Lung (tissue), 12 donors: ENCODE measurements around the gene PPM1L. TPM values are rescaled to one million over a fixed set of nuclear protein-coding genes. Genes with fewer than 3 reads are reported as not detected.
A peak's percentile ranks its signal among the peaks of the same experiment; 100 is the strongest.

Experiments
- ATAC-seq: fragments of 200-7000 bp; cut with Tn5 transposase; one replicate; pipeline ENCODE4 v1.9.1; 2020; ENCODE audit warnings: moderate number of reproducible peaks; ENCODE audit not compliant: insufficient read depth, low FRiP score
- DNase-seq, 3 donors: peaks; one replicate each; pipeline ENCODE4 v3.0.0-alpha.2; 2013 to 2017
- H3K27ac ChIP-seq, 2 donors: one replicate each; pipeline ENCODE4 v1.5.1; 2013; ENCODE audit warnings: mild to moderate bottlenecking in 2 of 2, moderate library complexity in 2 of 2, control low read depth in 1 of 2, inconsistent platforms in 1 of 2, low read depth in 1 of 2, low read length in 1 of 2
- H3K27me3 ChIP-seq, 3 donors: one replicate each; pipeline ENCODE4 v1.5.1; 2013; ENCODE audit warnings: low read length in 2 of 3; ENCODE audit not compliant: control insufficient read depth in 3 of 3, insufficient read depth in 3 of 3
- H3K36me3 ChIP-seq, 4 donors: one replicate each; pipeline ENCODE4 v1.5.1; 2013; ENCODE audit warnings: low read length in 4 of 4, mild to moderate bottlenecking in 1 of 4, moderate library complexity in 1 of 4; ENCODE audit not compliant: control insufficient read depth in 4 of 4, insufficient read depth in 4 of 4
- H3K4me1 ChIP-seq, 5 donors: one replicate each; pipeline ENCODE4 v1.5.1; 2013; ENCODE audit warnings: low read length in 5 of 5, mild to moderate bottlenecking in 2 of 5, moderate library complexity in 1 of 5; ENCODE audit not compliant: control insufficient read depth in 5 of 5, insufficient read depth in 5 of 5
- H3K4me3 ChIP-seq: one replicate; pipeline ENCODE4 v1.5.1; 2013; ENCODE audit warnings: mild to moderate bottlenecking, control low read depth, moderate library complexity
- H3K9ac ChIP-seq, 2 donors: one replicate each; pipeline ENCODE4 v1.5.1; 2013; ENCODE audit warnings: low read length in 2 of 2, control low read depth in 1 of 2; ENCODE audit not compliant: insufficient read depth in 1 of 2
- H3K9me3 ChIP-seq, 4 donors: one replicate each; pipeline ENCODE4 v1.5.1; 2013; ENCODE audit warnings: low read length in 3 of 4, mild to moderate bottlenecking in 1 of 4, moderate library complexity in 1 of 4; ENCODE audit not compliant: control insufficient read depth in 4 of 4, insufficient read depth in 3 of 4
- WGBS, 2 donors: extraction: QIAGEN DNeasy Blood & Tissue Kit; methylation state at CpG; one replicate each; pipeline ENCODE4 v1.1.7; 2013; 5-methylcytosine and 5-hydroxymethylcytosine counted together
- polyA plus RNA-seq, 2 donors: library from polyadenylated mRNA; stranded (reverse); fragments of 200-250 nt; gene quantifications; one replicate each; pipeline ENCODE4 v1.2.1, GENCODE V29; 2013
- total RNA-seq, 2 donors: library from RNA; depleted of rRNA in 1 of 2; stranded (reverse); fragments of >200 nt in 1 of 2; gene quantifications; one replicate each; pipeline ENCODE4 v1.2.1, GENCODE V29; 2014 to 2021
- TF ChIP-seq, protein P1 (sequence below): IDR thresholded peaks from 2 replicates; pipeline ENCODE4 v1.5.1; 2012; ENCODE audit warnings: mild to moderate bottlenecking; ENCODE audit errors: control extremely low read depth, extremely low read depth
- donor health status: control.
- donor health status: control.
- donor health status: Bipolar disorder and iron deficiency.
- donor health status: healthy.
- donor health status: DM: yes; HTN: yes; CAD: no.

PPM1L gene
- total and polyA plus RNA-seq, 4 donors: 1.5 to 17.7 (median 6.7) TPM

- no peak overlapping the region for H3K27ac ChIP-seq
- no peaks in the 10 kb centered on the region for H3K27me3 ChIP-seq
- 81 to 82% methylated on average over 6 of the region's 6 CpGs for WGBS, 2 donors
- H3K9me3 ChIP-seq: peaks cover 0 to 3% (median 0%) of the 10 kb centered on the region in 4 donors
- H3K9ac ChIP-seq: no peak overlapping the region
- H3K36me3 ChIP-seq: no peaks in the 10 kb centered on the region
- ATAC-seq (no peak), DNase-seq (no peak)
- TF ChIP-seq, protein P1, sequence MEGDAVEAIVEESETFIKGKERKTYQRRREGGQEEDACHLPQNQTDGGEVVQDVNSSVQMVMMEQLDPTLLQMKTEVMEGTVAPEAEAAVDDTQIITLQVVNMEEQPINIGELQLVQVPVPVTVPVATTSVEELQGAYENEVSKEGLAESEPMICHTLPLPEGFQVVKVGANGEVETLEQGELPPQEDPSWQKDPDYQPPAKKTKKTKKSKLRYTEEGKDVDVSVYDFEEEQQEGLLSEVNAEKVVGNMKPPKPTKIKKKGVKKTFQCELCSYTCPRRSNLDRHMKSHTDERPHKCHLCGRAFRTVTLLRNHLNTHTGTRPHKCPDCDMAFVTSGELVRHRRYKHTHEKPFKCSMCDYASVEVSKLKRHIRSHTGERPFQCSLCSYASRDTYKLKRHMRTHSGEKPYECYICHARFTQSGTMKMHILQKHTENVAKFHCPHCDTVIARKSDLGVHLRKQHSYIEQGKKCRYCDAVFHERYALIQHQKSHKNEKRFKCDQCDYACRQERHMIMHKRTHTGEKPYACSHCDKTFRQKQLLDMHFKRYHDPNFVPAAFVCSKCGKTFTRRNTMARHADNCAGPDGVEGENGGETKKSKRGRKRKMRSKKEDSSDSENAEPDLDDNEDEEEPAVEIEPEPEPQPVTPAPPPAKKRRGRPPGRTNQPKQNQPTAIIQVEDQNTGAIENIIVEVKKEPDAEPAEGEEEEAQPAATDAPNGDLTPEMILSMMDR: no peak
- no peak overlapping the region for H3K4me3 ChIP-seq
- H3K4me1 ChIP-seq: no peaks in the 10 kb centered on the region
Observed at GRCh38 chr3:160935413-160936095, 179.5 kb downstream of the PPM1L start.

- peak; percentile 65 to 83 (median 75) for DNase-seq
- peak; percentile 96 for ATAC-seq
- Histone ChIP-seq H3K27ac (no peak overlapping the region), H3K4me1 (no peaks in the 10 kb centered on the region), H3K9ac (no peak overlapping the region), H3K36me3 (no peaks in the 10 kb centered on the region), H3K27me3 (no peaks in the 10 kb centered on the region), H3K4me3 (no peak overlapping the region), H3K9me3 (peaks cover 0 to 3% (median 0%) of the 10 kb centered on the region in 4 donors)
- 33 to 42% methylated on average over 5 of the region's 5 CpGs for WGBS, 2 donors
- TF ChIP-seq, protein P1: peak; percentile 80
Observed at GRCh38 chr3:160941885-160942494, 186.0 kb downstream of the PPM1L start.

GRCh38 chr3:160943996-160944395 is 188.0 kb downstream of the PPM1L start:
- no peaks in the 10 kb centered on the region for H3K36me3 ChIP-seq
- TF ChIP-seq, protein P1: no peak
- no peak overlapping the region for H3K27ac ChIP-seq
- no peak for ATAC-seq
- H3K9ac ChIP-seq: no peak overlapping the region
- H3K27me3 ChIP-seq: no peaks in the 10 kb centered on the region
- H3K4me3 ChIP-seq: no peak overlapping the region
- no peaks in the 10 kb centered on the region for H3K4me1 ChIP-seq
- WGBS, 2 donors: 86 to 87% methylated on average over 1 of the region's 1 CpG
- H3K9me3 ChIP-seq: peaks cover 0 to 3% (median 0%) of the 10 kb centered on the region in 4 donors
- DNase-seq: no peak
